CMK (cell line): Measurements from ENCODE around the gene UBE2Q1.

ENCODE experiments used
- DNase-seq: peaks from one replicate; pipeline ENCODE4 v3.0.0-alpha.2; 2010; ENCODE audit warnings: low read depth

UBE2Q1 gene

GRCh38 chr1:154577346-154578057, 19.0 kb upstream of the UBE2Q1 start:
- no peak for DNase-seq

DNA sequence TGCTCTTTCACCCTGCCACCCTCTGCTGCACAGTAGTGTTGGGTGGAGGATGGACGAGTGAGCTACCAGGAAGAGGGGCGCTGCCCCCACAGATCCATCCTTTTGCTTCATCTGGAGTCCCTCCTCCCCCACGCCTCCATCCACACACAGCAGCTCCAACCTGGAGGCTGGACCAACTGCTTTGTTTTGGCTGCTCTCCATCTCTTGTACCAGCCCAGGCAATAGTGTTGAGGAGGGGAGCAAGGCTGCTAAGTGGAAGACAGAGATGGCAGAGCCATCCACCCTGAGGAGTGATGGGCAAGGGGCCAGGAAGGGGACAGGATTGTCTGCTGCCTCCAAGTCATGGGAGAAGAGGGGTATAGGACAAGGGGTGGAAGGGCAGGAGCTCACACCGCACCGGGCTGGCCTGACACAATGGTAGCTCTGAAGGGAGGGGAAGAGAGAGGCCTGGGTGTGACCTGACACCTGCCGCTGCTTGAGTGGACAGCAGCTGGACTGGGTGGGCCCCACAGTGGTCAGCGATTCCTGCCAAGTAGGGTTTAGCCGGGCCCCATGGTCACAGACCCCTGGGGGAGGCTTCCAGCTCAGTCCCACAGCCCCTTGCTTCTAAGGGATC, 17.6 kb upstream of the UBE2Q1 start:
- DNase-seq, result no peak

GRCh38 chr1:154575147-154575927, 16.9 kb upstream of the UBE2Q1 start:
- no peak for DNase-seq

DNA sequence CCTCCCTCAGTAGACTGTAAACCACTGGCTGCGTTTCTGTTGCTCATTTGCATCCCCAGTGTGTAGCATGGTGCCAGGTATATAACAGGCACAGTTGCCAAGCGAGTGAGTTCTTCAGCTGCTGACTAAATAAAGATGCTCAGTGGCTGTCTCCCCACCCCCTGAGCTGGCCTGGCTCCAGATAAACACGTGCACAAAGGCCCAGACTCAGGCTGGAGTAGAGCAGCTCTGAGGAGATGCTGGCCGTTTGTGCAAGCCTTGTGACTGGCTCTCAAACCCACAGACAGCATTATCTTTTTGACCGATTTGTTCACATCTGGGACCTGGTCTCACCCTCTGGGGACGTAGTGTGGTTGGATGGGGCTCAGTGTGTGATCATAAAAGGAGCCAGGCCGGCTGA, 16.3 kb upstream of the UBE2Q1 start:
- DNase-seq, result no peak

GRCh38 chr1:154573168-154573510, 14.7 kb upstream of the UBE2Q1 start:
- no peak for DNase-seq

- no peak for DNase-seq
These were observed 14.2 kb upstream of the UBE2Q1 start for GRCh38 chr1:154572468-154573167.

- no peak for DNase-seq
These were observed 13.5 kb upstream of the UBE2Q1 start for GRCh38 chr1:154571964-154572288.

DNA sequence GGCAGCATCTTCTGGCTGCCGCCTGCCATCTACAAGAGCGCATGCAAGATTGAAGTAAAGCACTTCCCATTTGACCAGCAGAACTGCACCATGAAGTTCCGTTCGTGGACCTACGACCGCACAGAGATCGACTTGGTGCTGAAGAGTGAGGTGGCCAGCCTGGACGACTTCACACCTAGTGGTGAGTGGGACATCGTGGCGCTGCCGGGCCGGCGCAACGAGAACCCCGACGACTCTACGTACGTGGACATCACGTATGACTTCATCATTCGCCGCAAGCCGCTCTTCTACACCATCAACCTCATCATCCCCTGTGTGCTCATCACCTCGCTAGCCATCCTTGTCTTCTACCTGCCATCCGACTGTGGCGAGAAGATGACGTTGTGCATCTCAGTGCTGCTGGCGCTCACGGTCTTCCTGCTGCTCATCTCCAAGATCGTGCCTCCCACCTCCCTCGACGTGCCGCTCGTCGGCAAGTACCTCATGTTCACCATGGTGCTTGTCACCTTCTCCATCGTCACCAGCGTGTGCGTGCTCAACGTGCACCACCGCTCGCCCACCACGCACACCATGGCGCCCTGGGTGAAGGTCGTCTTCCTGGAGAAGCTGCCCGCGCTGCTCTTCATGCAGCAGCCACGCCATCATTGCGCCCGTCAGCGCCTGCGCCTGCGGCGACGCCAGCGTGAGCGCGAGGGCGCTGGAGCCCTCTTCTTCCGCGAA, 12.9 kb upstream of the UBE2Q1 start:
- DNase-seq, result no peak

GRCh38 chr1:154568157-154568815, 9.8 kb upstream of the UBE2Q1 start:
- no peak for DNase-seq

DNA sequence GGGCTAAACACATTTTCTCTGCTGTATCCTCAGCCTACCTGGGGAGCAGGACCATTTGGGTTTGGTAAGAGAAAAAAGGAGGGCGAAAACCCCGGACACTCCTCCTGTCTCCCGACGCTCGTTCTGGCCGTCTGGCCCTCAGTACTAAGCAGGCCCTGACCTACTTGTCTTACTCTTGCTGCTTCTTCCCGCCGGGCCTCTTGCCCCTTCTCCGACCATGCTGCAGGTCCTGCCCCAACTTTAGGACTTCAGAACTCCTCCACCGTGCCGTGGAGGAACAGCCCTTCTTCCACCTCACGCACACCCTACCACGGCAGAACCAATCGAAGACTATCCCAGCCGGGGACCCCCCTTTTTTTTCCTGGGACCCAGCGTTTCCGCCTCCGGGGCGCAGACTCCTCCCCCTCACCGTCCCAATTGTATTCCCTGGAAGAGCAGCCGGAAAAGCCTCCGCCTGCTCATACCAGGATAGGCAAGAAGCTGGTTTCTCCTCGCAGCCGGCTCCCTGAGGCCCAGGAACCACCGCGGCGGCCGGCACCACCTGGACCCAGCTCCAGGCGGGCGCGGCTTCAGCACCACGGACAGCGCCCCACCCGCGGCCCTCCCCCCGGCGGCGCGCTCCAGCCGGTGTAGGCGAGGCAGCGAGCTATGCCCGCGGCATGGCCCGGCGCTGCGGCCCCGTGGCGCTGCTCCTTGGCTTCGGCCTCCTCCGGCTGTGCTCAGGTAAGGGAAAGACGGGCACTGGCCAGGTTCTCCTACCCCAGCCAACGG, 9.1 kb upstream of the UBE2Q1 start, which contains the start of gene CHRNB2:
Gene CHRNB2, plus strand, starts transcription at position 393 of the 771 bp plus-strand sequence. Its CDS starts 267 bp downstream, at position 660.
- no peak for DNase-seq

- DNase-seq, result no peak
These were observed 7.4 kb upstream of the UBE2Q1 start for GRCh38 chr1:154565876-154566275.

DNA sequence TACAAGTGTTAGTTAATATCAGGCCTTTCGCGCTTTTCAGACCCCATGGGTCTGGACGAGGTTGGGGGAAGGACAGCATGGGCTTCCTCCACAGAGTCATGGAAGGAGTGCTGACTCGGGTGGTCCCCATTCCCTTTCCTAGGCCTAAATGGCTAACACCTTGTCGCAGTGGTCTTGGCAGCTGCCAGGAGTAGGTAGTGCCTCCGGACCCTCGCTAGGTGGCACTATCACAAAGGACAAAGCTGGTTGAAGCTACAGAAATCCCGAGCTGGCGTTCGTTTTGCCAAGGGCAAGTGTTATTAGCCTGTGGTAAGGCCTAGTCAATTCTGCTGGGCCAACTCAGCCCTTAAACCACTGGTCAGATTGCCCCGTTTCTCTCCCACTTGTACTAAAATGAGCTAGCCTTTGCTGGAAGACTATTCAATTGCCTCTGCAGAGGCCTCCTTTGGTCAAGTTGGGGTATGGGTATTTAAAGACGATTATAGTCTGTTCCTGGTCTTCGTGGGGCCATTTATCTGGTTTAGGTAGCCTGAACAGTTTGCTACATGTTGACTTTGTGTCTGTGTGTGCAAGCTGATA, 1.1 kb upstream of the UBE2Q1 start:
- peak; percentile 83 for DNase-seq

- peak; percentile 99 for DNase-seq
These were observed 431 bp upstream of the UBE2Q1 start for GRCh38 chr1:154558720-154559465.

DNA sequence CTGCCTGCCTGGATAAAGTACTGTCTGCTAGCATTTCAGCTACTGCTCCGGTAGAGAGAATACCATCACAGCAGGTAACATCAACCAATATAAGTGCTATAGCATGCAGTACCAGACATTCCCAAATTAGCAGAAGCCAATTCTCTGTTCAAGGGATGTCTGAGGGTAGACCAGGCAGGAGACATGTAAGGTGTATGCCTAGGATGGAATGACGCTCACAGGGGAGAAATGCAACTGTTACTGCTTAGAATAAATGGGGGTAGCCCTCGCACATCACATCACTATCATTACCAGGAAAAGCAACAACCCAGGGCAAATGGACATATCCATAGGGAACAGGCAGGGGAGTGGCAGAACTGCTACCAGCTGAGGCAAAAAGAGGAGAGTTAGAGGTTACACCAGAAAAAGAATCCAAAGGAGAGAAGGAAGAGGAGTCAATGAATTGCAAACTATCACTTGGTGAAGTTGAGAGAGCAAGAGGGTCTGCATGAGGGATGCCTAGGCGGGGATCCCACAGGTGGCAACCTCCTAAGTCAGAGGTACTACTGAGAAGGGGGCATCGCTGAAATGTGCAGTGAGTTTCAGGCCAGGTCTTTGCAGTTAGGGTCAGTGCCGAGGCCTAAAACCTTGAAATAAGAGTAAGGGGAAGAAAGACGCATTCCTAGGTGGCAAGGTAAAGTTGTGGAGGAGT, 1.1 kb downstream of the UBE2Q1 start:
- no peak for DNase-seq

DNA sequence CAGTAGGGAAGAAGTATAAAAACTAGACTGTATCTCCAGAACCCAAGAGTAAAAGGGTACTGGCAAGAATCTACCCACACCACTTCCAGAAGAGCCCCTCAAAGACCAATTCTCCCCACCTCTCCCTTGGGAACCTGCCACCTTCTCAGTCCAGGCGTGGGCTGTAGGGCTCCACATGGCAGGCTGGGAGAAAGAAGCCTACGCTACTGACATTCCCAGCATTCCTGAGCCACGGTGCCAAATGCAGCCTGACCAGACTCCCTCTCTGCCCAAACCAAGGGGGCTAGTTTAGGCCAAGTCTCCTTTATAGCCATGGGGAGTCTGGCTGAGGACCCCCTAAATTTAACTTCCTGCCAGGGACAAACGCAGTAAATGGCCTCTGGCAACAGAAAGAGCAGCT, 2.0 kb downstream of the UBE2Q1 start:
- no peak for DNase-seq

GRCh38 chr1:154553056-154554030, 5.1 kb downstream of the UBE2Q1 start:
- no peak for DNase-seq

GRCh38 chr1:154552036-154552435, 6.4 kb downstream of the UBE2Q1 start:
- DNase-seq, result no peak

GRCh38 chr1:154551474-154551873, 7.0 kb downstream of the UBE2Q1 start:
- no peak for DNase-seq
